Endothelial cell of umbilical vein (primary cell): Measurements from ENCODE around the gene THSD7A.

ENCODE experiments used
- EZH2 ChIP-seq: IDR thresholded peaks from 2 replicates; pipeline ENCODE4 v1.6.1; 2012; ENCODE audit warnings: borderline replicate concordance, low read depth, mild to moderate bottlenecking, moderate library complexity, low read length, inconsistent platforms; ENCODE audit not compliant: severe bottlenecking
- JUN ChIP-seq: IDR thresholded peaks from 2 replicates; pipeline ENCODE4 v1.6.1; 2011; ENCODE audit warnings: borderline replicate concordance, low read depth; ENCODE audit not compliant: insufficient read length, insufficient read depth
- MYC ChIP-seq: IDR thresholded peaks from one replicate; pipeline ENCODE4 v1.6.1; 2011; ENCODE audit warnings: mild to moderate bottlenecking, low read depth, low read length
- POLR2AphosphoS5 ChIP-seq: IDR thresholded peaks from 2 replicates; pipeline ENCODE4 v1.6.1; 2012; ENCODE audit warnings: low read depth, mild to moderate bottlenecking, control low read depth, low read length, moderate library complexity; ENCODE audit not compliant: insufficient read depth
- TF ChIP-seq, protein P1 (sequence below), 2 donors: IDR thresholded peaks; 1 replicate in 1 of 2; 2 replicates in 1 of 2; pipeline ENCODE4 v1.5.1; 2011; ENCODE audit warnings: low read length in 2 of 2, mild to moderate bottlenecking in 2 of 2, moderate library complexity in 2 of 2, control low read depth in 1 of 2, inconsistent platforms in 1 of 2, low read depth in 1 of 2; ENCODE audit not compliant: insufficient read depth in 1 of 2; ENCODE audit errors: extremely low read depth in 1 of 2

DNA sequence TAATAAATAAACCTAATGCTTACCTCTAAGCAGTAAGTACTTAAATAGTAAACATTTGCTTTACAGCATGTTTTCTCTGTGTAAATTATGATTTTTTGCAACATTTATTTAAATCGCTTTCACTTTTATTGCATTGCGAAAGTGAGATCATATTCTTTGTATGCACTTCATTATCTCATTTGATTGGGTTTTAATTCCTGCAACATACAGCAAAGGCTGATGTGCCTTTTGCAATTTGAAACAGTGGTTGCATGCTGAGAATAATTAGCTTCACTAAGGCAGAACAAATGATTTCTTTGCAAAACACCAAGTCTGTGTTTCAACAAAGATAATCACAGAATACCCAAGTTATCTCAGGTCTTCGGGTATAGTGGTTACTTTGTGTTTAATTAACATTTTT lies 16.3 kb upstream of the THSD7A start:
- TF ChIP-seq, protein P1, sequence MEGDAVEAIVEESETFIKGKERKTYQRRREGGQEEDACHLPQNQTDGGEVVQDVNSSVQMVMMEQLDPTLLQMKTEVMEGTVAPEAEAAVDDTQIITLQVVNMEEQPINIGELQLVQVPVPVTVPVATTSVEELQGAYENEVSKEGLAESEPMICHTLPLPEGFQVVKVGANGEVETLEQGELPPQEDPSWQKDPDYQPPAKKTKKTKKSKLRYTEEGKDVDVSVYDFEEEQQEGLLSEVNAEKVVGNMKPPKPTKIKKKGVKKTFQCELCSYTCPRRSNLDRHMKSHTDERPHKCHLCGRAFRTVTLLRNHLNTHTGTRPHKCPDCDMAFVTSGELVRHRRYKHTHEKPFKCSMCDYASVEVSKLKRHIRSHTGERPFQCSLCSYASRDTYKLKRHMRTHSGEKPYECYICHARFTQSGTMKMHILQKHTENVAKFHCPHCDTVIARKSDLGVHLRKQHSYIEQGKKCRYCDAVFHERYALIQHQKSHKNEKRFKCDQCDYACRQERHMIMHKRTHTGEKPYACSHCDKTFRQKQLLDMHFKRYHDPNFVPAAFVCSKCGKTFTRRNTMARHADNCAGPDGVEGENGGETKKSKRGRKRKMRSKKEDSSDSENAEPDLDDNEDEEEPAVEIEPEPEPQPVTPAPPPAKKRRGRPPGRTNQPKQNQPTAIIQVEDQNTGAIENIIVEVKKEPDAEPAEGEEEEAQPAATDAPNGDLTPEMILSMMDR (IDR thresholded peaks at IDR 0.05; ENCODE audit: extremely low read depth in 1 of 2, insufficient read depth in 1 of 2, low read depth in 1 of 2, low read length in 2 of 2) = no peak
- TF ChIP-seq MYC (no peak), EZH2 (no peak), JUN (no peak), POLR2AphosphoS5 (no peak)
